ENCODE results near the gene RNF180. TPM values are rescaled to one million over a fixed set of nuclear protein-coding genes. Genes with fewer than 3 reads are reported as not detected.

The RNF180 gene
- total and polyA plus RNA-seq, 10 of the 15 experiments (the other 5 are each of a cell fraction or from before 2014, with no cell fraction given) = 0.16 to 1.2 (median 0.73) TPM

DNA sequence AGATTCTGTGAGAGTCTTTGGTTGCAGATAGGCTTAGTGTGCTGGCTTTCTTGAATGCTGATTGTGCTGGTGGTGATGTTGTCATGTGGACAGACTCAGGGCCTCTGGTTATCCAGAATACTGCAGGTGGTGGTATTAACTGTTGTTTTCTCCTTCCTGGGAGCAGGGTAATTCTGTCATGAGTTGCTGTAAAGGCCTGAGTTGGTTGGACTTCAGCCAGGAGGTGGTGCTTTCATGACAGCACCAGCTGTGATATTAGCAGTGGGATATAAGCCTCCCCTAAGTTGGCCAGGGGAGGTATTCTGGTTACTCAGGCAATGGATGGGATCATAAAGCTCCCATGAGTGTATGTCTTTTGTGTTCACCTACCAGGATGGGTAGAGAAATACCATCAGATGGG lies 16.4 kb upstream of the RNF180 start:
- Histone ChIP-seq H2AFZ (ENCODE audit: control insufficient read depth, low read depth, low read length) (no peak overlapping the region), H3K4me2 (ENCODE audit: control insufficient read depth, insufficient read depth) (no peak overlapping the region), H3K36me3 (ENCODE audit: control insufficient read depth in 2 of 2, insufficient read depth in 2 of 2, low read length in 1 of 2) (no peaks in the 10 kb centered on the region), H3K9me3 (replicated peaks; ENCODE audit: control insufficient read depth, insufficient read depth, low read length) (no peaks in the 10 kb centered on the region), H3K4me3 (no peak overlapping the region), H3K27me3 (replicated peaks in 1 of 2; ENCODE audit: control insufficient read depth in 2 of 2, insufficient read depth in 2 of 2, low read length in 1 of 2) (no peaks in the 10 kb centered on the region), H3K9ac (ENCODE audit: control insufficient read depth, insufficient read depth, low read length) (no peak overlapping the region), H3K79me2 (ENCODE audit: control insufficient read depth, insufficient read depth, low read length) (no peaks in the 10 kb centered on the region), H3K27ac (ENCODE audit: control insufficient read depth, insufficient read depth) (no peak overlapping the region), H4K20me1 (ENCODE audit: control insufficient read depth, insufficient read depth) (no peaks in the 10 kb centered on the region), H3K4me1 (ENCODE audit: control insufficient read depth, insufficient read depth, low read length) (no peaks in the 10 kb centered on the region)
- intact Hi-C loops (cut with micrococcal nuclease; ENCODE audit: unreplicated experiment) (loop anchor here (10.0 kb wide), 2 partner anchors 236 to 636 kb away; no protein-coding TSS in a partner anchor), in situ Hi-C loops (cut with MboI) (no loop called here)
- DNase-seq (ENCODE audit: low read depth, low spot score) (no peak), ATAC-seq (peak; percentile 59), FAIRE-seq (no peak)
- ChIA-PET CTCF (interaction anchor here (1.0 to 9.1 kb wide), 11 partner anchors 11 to 462 kb away, joined by 3 to 154 read pairs (median 13); partner anchors contain the start of gene RNF180), RAD21 (ENCODE audit: unreplicated experiment) (interaction anchor here (1.0 to 7.9 kb wide), 6 partner anchors 10 to 462 kb away, joined by 4 to 107 read pairs (median 26); no protein-coding TSS in a partner anchor), POLR2A (no interaction called here), SMC1A (ENCODE audit: uncharacterized antibody, unreplicated experiment) (interaction anchor here (0.6 to 9.6 kb wide), 12 partner anchors 13 to 632 kb away, joined by 3 to 121 read pairs (median 8); partner anchors contain the start of gene RNF180)
- BruUV-seq (replicated peaks) = no TSS peak
- TF ChIP-seq, protein P1, sequence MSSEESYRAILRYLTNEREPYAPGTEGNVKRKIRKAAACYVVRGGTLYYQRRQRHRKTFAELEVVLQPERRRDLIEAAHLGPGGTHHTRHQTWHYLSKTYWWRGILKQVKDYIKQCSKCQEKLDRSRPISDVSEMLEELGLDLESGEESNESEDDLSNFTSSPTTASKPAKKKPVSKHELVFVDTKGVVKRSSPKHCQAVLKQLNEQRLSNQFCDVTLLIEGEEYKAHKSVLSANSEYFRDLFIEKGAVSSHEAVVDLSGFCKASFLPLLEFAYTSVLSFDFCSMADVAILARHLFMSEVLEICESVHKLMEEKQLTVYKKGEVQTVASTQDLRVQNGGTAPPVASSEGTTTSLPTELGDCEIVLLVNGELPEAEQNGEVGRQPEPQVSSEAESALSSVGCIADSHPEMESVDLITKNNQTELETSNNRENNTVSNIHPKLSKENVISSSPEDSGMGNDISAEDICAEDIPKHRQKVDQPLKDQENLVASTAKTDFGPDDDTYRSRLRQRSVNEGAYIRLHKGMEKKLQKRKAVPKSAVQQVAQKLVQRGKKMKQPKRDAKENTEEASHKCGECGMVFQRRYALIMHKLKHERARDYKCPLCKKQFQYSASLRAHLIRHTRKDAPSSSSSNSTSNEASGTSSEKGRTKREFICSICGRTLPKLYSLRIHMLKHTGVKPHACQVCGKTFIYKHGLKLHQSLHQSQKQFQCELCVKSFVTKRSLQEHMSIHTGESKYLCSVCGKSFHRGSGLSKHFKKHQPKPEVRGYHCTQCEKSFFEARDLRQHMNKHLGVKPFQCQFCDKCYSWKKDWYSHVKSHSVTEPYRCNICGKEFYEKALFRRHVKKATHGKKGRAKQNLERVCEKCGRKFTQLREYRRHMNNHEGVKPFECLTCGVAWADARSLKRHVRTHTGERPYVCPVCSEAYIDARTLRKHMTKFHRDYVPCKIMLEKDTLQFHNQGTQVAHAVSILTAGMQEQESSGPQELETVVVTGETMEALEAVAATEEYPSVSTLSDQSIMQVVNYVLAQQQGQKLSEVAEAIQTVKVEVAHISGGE (CRISPR knock-in tag; IDR thresholded peaks at IDR 0.05) = no peak
- TF ChIP-seq POLR2AphosphoS5 (IDR thresholded peaks at IDR 0.05; ENCODE audit: low read length) (no peak), TCF3 (IDR thresholded peaks at IDR 0.05; ENCODE audit: borderline replicate concordance, insufficient read depth, low read depth, low read length) (no peak), HDAC2 (IDR thresholded peaks at IDR 0.05) (no peak), PAX5 (IDR thresholded peaks at IDR 0.05; ENCODE audit: borderline replicate concordance, low read depth, low read length) (no peak), RAD21 (IDR thresholded peaks at IDR 0.05; ENCODE audit: insufficient read depth, low read depth, low read length) (no peak), ATF7 (IDR thresholded peaks at IDR 0.05; ENCODE audit: low read depth) (no peak)
- TF ChIP-seq, protein P2, sequence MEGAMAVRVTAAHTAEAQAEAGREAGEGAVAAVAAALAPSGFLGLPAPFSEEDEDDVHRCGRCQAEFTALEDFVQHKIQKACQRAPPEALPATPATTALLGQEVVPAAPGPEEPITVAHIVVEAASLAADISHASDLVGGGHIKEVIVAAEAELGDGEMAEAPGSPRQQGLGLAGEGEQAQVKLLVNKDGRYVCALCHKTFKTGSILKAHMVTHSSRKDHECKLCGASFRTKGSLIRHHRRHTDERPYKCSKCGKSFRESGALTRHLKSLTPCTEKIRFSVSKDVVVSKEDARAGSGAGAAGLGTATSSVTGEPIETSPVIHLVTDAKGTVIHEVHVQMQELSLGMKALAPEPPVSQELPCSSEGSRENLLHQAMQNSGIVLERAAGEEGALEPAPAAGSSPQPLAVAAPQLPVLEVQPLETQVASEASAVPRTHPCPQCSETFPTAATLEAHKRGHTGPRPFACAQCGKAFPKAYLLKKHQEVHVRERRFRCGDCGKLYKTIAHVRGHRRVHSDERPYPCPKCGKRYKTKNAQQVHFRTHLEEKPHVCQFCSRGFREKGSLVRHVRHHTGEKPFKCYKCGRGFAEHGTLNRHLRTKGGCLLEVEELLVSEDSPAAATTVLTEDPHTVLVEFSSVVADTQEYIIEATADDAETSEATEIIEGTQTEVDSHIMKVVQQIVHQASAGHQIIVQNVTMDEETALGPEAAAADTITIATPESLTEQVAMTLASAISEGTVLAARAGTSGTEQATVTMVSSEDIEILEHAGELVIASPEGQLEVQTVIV (IDR thresholded peaks at IDR 0.05; ENCODE audit: borderline replicate concordance, partially characterized antibody) = no peak
- TF ChIP-seq, protein P3, sequence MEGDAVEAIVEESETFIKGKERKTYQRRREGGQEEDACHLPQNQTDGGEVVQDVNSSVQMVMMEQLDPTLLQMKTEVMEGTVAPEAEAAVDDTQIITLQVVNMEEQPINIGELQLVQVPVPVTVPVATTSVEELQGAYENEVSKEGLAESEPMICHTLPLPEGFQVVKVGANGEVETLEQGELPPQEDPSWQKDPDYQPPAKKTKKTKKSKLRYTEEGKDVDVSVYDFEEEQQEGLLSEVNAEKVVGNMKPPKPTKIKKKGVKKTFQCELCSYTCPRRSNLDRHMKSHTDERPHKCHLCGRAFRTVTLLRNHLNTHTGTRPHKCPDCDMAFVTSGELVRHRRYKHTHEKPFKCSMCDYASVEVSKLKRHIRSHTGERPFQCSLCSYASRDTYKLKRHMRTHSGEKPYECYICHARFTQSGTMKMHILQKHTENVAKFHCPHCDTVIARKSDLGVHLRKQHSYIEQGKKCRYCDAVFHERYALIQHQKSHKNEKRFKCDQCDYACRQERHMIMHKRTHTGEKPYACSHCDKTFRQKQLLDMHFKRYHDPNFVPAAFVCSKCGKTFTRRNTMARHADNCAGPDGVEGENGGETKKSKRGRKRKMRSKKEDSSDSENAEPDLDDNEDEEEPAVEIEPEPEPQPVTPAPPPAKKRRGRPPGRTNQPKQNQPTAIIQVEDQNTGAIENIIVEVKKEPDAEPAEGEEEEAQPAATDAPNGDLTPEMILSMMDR (IDR thresholded peaks at IDR 0.05 in 2 of 3, conservative IDR thresholded peaks at IDR 0.05 in 1 of 3; ENCODE audit: control insufficient read depth in 2 of 3, extremely low read depth in 1 of 3, insufficient read depth in 1 of 3, low read depth in 3 of 3, low read length in 3 of 3) = no peak
- TF ChIP-seq, protein P4, sequence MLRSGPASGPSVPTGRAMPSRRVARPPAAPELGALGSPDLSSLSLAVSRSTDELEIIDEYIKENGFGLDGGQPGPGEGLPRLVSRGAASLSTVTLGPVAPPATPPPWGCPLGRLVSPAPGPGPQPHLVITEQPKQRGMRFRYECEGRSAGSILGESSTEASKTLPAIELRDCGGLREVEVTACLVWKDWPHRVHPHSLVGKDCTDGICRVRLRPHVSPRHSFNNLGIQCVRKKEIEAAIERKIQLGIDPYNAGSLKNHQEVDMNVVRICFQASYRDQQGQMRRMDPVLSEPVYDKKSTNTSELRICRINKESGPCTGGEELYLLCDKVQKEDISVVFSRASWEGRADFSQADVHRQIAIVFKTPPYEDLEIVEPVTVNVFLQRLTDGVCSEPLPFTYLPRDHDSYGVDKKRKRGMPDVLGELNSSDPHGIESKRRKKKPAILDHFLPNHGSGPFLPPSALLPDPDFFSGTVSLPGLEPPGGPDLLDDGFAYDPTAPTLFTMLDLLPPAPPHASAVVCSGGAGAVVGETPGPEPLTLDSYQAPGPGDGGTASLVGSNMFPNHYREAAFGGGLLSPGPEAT (IDR thresholded peaks at IDR 0.05; ENCODE audit: low read depth) = no peak
